Endothelial cell of umbilical vein (primary cell): ENCODE data around the gene PCDH9.

Experiments used
- CTCF ChIP-seq, 2 donors: IDR thresholded peaks; 1 replicate in 1 of 2; 2 replicates in 1 of 2; pipeline ENCODE4 v1.5.1; 2011; ENCODE audit warnings: low read length in 2 of 2, mild to moderate bottlenecking in 2 of 2, moderate library complexity in 2 of 2, control low read depth in 1 of 2, inconsistent platforms in 1 of 2, low read depth in 1 of 2; ENCODE audit not compliant: insufficient read depth in 1 of 2; ENCODE audit errors: extremely low read depth in 1 of 2
- POLR2A ChIP-seq: IDR thresholded peaks from 2 replicates; pipeline ENCODE4 v1.6.1; 2012; ENCODE audit warnings: low read depth, mild to moderate bottlenecking, control low read depth, low read length

- TF ChIP-seq CTCF (IDR thresholded peaks at IDR 0.05; ENCODE audit: extremely low read depth in 1 of 2, insufficient read depth in 1 of 2, low read depth in 1 of 2, low read length in 2 of 2) (no peak), POLR2A (no peak)
Observed at GRCh38 chr13:66921437-66921836, 308.7 kb downstream of the PCDH9 start.
